ENCODE results near the gene UPK1B.

DNA sequence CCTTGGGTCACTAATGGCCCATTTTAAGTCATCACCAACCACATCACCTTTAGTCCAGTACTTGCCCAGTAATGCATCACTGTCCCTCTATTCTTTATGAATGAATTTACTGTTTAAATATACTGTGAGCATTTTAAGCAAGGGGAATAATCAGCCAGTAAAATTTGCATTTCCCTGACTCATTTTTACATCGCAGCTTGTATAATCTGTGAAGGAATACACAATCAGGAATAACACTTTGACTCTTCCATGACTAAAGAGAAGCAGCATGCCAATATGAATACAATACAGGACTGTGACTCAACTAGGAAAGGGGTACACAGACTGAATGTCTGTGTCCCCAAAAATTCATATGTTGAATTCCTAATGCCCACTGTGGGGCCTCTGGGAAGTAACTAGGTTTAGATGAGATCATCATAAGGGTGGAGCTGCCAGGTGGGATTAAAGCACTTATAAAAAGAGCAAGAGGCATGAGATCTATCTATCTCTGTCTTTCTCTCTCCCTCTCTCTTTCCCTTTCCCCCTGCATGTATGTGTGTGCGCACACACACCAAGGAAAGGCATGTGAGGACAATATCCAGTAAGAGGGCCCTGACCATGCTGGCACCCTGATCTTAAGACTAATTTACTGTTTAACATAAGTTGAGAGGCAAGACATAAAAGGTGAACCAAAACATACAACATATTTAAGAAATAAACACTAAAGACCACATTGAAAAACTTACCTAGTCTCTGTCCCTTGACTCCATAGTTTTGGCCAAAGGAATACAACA is 55.2 kb downstream of the UPK1B start:
- TF ChIP-seq POLR2A (IDR thresholded peaks at IDR 0.05) (no peak), CTCF (IDR thresholded peaks at IDR 0.05) (no peak)

Measured in testis (tissue), 2 donors.